ENCODE data around the gene CEACAM5. TPM values are rescaled to one million over a fixed set of nuclear protein-coding genes. Genes with fewer than 3 reads are reported as not detected.

Gene CEACAM5
- total and polyA plus RNA-seq, 2 experiments from 2014 or later: 1.5 to 2.7 TPM

DNA sequence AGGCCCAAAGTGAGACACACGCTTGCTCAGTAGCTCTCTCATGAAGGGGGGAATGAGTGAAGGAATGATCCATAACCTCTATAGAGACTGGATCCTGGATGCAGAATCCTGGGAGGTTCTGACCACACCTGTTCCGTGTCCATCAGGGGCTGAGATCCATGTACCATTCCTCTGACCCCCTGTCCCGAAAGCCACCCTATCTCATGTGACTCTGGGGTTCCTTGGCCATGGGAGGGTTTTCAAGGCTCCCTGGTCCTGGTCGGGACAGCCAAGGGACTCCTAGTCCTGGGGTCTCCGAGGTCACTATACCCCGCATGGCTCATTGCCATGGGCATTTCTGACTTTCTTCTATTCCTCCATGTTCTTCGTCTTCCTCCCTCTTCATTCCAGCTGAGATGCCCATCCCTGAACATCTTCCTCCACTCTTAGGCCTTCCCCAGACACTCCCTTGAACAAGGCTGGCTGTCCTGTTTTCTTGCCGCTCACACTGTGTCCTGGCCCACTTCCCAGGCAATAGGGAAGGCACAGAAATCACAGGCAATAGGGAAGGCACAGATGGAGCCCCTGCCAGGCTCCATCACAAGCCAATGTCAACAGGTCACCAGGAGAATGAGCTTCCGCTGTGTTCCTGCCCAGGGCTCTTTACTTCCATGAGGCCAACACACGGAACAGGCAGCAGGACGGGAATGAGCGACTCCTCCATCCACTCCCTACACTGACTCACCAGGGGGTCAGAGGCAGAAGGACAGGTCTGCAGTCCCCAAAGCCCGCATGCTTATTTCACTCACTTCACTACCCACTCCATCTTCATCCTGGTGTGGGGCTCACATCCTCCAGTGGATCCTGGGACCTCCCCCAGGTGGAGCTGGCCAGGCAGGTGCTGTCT, 3.2 kb downstream of the CEACAM5 start:
- TF ChIP-seq EZH2 (IDR thresholded peaks at IDR 0.05; ENCODE audit: borderline replicate concordance) (no peak), EZH2phosphoT487 (IDR thresholded peaks at IDR 0.05; ENCODE audit: low read depth, severe bottlenecking, unreplicated experiment) (no peak)
- TF ChIP-seq, protein P1, sequence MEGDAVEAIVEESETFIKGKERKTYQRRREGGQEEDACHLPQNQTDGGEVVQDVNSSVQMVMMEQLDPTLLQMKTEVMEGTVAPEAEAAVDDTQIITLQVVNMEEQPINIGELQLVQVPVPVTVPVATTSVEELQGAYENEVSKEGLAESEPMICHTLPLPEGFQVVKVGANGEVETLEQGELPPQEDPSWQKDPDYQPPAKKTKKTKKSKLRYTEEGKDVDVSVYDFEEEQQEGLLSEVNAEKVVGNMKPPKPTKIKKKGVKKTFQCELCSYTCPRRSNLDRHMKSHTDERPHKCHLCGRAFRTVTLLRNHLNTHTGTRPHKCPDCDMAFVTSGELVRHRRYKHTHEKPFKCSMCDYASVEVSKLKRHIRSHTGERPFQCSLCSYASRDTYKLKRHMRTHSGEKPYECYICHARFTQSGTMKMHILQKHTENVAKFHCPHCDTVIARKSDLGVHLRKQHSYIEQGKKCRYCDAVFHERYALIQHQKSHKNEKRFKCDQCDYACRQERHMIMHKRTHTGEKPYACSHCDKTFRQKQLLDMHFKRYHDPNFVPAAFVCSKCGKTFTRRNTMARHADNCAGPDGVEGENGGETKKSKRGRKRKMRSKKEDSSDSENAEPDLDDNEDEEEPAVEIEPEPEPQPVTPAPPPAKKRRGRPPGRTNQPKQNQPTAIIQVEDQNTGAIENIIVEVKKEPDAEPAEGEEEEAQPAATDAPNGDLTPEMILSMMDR (IDR thresholded peaks at IDR 0.05; ENCODE audit: poor library complexity): no peak
- Histone ChIP-seq H3K27me3 (no peaks in the 10 kb centered on the region), H3K4me2 (no peak overlapping the region), H3K27ac (no peak overlapping the region), H3K9me3 (ENCODE audit: low read depth) (no peaks in the 10 kb centered on the region), H3K36me3 (replicated peaks; ENCODE audit: insufficient read depth, low read depth) (no peaks in the 10 kb centered on the region), H3K79me2 (no peaks in the 10 kb centered on the region), H4K20me1 (ENCODE audit: insufficient read depth, poor library complexity, severe bottlenecking) (no peaks in the 10 kb centered on the region), H3K9me2 (replicated peaks; ENCODE audit: insufficient read depth) (no peaks in the 10 kb centered on the region), H3K4me3 (no peak overlapping the region), H2AFZ (no peak overlapping the region), H3K4me1 (ENCODE audit: insufficient read depth) (no peaks in the 10 kb centered on the region)
- DNase-seq (ENCODE audit: low spot score): no peak
- WGBS (ENCODE audit: low lambda C conversion rate, missing lambda C conversion rate): 73% methylated on average over 13 of the region's 13 CpGs

DNA sequence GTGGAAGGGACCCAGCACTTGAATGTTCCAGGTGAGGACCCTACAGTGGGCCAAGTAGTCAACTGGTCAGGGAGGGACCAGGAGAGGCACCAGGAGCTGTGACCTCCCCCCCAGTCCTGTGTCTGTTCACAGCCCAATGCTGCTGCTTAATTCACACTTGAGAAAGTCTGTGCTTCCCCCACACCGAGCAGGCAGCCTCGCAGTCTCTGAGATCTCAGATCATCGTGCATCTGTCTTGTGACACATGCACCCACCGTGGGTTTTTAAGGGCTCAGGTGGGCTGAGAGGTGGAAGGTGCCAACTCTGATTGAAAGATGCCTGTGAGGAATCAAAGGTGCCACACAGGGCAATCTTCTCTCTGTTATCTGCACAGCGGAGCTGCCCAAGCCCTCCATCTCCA, 6.2 kb downstream of the CEACAM5 start:
- Histone ChIP-seq H3K36me3 (replicated peaks; ENCODE audit: insufficient read depth, low read depth) (no peaks in the 10 kb centered on the region), H3K4me2 (no peak overlapping the region), H3K9me2 (replicated peaks; ENCODE audit: insufficient read depth) (no peaks in the 10 kb centered on the region), H3K9me3 (ENCODE audit: low read depth) (no peaks in the 10 kb centered on the region), H3K79me2 (no peaks in the 10 kb centered on the region), H3K4me3 (no peak overlapping the region), H3K4me1 (ENCODE audit: insufficient read depth) (no peaks in the 10 kb centered on the region), H3K27me3 (no peaks in the 10 kb centered on the region), H2AFZ (no peak overlapping the region), H4K20me1 (ENCODE audit: insufficient read depth, poor library complexity, severe bottlenecking) (no peaks in the 10 kb centered on the region), H3K27ac (no peak overlapping the region)
- DNase-seq (ENCODE audit: low spot score): no peak
- no peak for TF ChIP-seq EZH2phosphoT487 (IDR thresholded peaks at IDR 0.05; ENCODE audit: low read depth, severe bottlenecking, unreplicated experiment)
- TF ChIP-seq, protein P1 (IDR thresholded peaks at IDR 0.05; ENCODE audit: poor library complexity): no peak
- TF ChIP-seq EZH2 (IDR thresholded peaks at IDR 0.05; ENCODE audit: borderline replicate concordance): no peak
- WGBS (ENCODE audit: low lambda C conversion rate, missing lambda C conversion rate): 74% methylated on average over 5 of the region's 5 CpGs

DNA sequence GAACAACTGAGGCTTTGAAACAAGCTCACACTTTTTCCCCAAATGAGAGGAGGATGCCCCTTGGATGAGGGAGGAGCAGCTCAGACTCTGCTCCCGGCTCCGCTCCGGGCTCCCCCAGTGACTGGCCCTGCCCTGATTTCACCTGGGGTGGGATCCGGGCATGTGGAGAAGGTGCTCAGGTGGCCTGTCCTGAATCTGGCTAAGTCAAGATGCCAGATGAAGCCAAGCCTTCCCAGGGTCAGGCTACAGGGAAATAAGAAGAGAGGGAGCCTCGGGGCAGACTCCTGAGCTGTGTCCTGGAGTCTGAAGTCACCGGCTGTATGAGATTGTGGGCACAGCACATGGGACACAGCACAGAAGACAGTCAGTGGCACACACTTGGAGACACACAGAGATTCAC, 10.3 kb downstream of the CEACAM5 start:
- Histone ChIP-seq H3K27me3 (no peaks in the 10 kb centered on the region), H3K79me2 (no peaks in the 10 kb centered on the region), H3K4me1 (ENCODE audit: insufficient read depth) (no peaks in the 10 kb centered on the region), H2AFZ (no peak overlapping the region), H4K20me1 (ENCODE audit: insufficient read depth, poor library complexity, severe bottlenecking) (no peaks in the 10 kb centered on the region), H3K4me2 (no peak overlapping the region), H3K36me3 (replicated peaks; ENCODE audit: insufficient read depth, low read depth) (no peaks in the 10 kb centered on the region), H3K27ac (no peak overlapping the region), H3K4me3 (no peak overlapping the region), H3K9me2 (replicated peaks; ENCODE audit: insufficient read depth) (no peaks in the 10 kb centered on the region), H3K9me3 (ENCODE audit: low read depth) (no peaks in the 10 kb centered on the region)
- 74% methylated on average over 6 of the region's 6 CpGs for WGBS (ENCODE audit: low lambda C conversion rate, missing lambda C conversion rate)
- DNase-seq (ENCODE audit: low spot score): no peak
- TF ChIP-seq EZH2phosphoT487 (IDR thresholded peaks at IDR 0.05; ENCODE audit: low read depth, severe bottlenecking, unreplicated experiment) (no peak), EZH2 (IDR thresholded peaks at IDR 0.05; ENCODE audit: borderline replicate concordance) (no peak)
- TF ChIP-seq, protein P1 (IDR thresholded peaks at IDR 0.05; ENCODE audit: poor library complexity): no peak

Measured in hepatocyte (in vitro differentiated cells).